SH-SY5Y (cell line): ENCODE data around the gene TTC28.

ENCODE experiments used
- GATA2 ChIP-seq: IDR thresholded peaks from 2 replicates; pipeline ENCODE4 v1.6.1; 2011; ENCODE audit warnings: mild to moderate bottlenecking, low read depth, low read length
- GATA3 ChIP-seq: IDR thresholded peaks from 2 replicates; pipeline ENCODE4 v1.6.1; 2011; ENCODE audit warnings: low read depth, mild to moderate bottlenecking, low read length, moderate library complexity

DNA sequence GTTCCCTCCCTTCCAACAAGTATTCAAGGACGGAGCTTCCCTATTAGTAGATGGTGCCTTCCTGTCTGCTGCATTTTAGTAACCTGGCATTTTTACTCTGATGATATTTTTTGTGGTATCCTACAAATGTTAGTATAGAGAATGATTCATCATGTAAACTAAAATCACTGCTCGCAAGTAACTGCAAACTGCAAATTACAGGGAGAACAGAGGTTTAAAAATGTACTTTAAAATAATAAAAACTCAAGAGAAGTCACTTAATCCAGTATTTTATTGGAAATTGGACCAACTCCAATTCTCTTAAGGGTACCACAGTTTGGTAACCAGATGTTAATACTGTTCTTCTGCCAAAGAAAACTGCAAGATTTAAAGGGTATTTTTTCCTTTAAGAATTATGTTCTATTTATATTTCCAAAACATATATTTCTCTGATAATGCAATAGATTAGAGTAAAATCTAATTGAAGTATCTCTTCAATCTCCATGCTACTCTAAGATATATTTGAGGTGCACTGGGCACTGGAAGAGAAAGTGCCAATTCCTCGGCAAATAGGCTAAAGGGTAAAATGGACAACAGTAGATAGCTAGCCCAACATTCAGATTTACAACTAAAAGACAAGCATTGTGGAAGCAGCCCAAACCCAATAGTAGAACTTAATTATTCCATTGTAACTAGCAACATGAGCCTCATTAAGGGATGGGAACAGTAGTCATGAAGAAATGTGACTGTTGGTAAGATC, 298.0 kb downstream of the TTC28 start:
- TF ChIP-seq GATA2 (no peak), GATA3 (no peak)
